DMS114 treated with DMSO at 0.1 percent for 48 hours (cell line): Measurements from ENCODE around the gene SIN3B.

ENCODE experiments used
- DNase-seq: peaks from one replicate; lab custom pipeline; 2025; ENCODE audit not compliant: unreplicated experiment; lab: John Stamatoyannopoulos, UW

Gene SIN3B

GRCh38 chr19:16822648-16823047 is 6.5 kb upstream of the SIN3B start:
- no peak for DNase-seq

- no peak for DNase-seq
These were observed 4.4 kb upstream of the SIN3B start for GRCh38 chr19:16824658-16825311.

- DNase-seq, result no peak
These were observed 3.7 kb upstream of the SIN3B start for GRCh38 chr19:16825312-16826052.

GRCh38 chr19:16829822-16830289 is 658 bp downstream of the SIN3B start:
- no peak for DNase-seq

GRCh38 chr19:16830679-16831078 is 1.5 kb downstream of the SIN3B start:
- no peak for DNase-seq

GRCh38 chr19:16831531-16831930 is 2.3 kb downstream of the SIN3B start:
- DNase-seq, result no peak

- no peak for DNase-seq
These were observed 5.5 kb downstream of the SIN3B start for GRCh38 chr19:16834747-16835146.

- no peak for DNase-seq
These were observed 7.2 kb downstream of the SIN3B start for GRCh38 chr19:16836115-16837034.

- DNase-seq, result no peak
These were observed 7.8 kb downstream of the SIN3B start for GRCh38 chr19:16837035-16837362.

- DNase-seq, result no peak
These were observed 12.3 kb downstream of the SIN3B start for GRCh38 chr19:16841391-16841926.

GRCh38 chr19:16846901-16847300 is 17.7 kb downstream of the SIN3B start:
- DNase-seq, result no peak

GRCh38 chr19:16847430-16847829 is 18.2 kb downstream of the SIN3B start:
- DNase-seq, result no peak

- DNase-seq, result no peak
These were observed 20.0 kb downstream of the SIN3B start for GRCh38 chr19:16849168-16849567.

GRCh38 chr19:16850133-16850532 is 20.9 kb downstream of the SIN3B start:
- no peak for DNase-seq

GRCh38 chr19:16851031-16851712 is 22.0 kb downstream of the SIN3B start:
- DNase-seq, result no peak

- DNase-seq, result no peak
These were observed 23.9 kb downstream of the SIN3B start for GRCh38 chr19:16853066-16853465.

- DNase-seq, result no peak
These were observed 26.9 kb downstream of the SIN3B start for GRCh38 chr19:16856091-16856490.

GRCh38 chr19:16859626-16860025 is 30.4 kb downstream of the SIN3B start:
- no peak for DNase-seq

- DNase-seq, result no peak
These were observed 30.9 kb downstream of the SIN3B start for GRCh38 chr19:16860118-16860517.

GRCh38 chr19:16861011-16861410 is 31.8 kb downstream of the SIN3B start:
- no peak for DNase-seq

- no peak for DNase-seq
These were observed 32.6 kb downstream of the SIN3B start for GRCh38 chr19:16861834-16862233.
